A549 (cell line): ENCODE measurements around the gene MYO10. TPM values are rescaled to one million over a fixed set of nuclear protein-coding genes. Genes with fewer than 3 reads are reported as not detected.
"Not testable (repeated sequence)": the region's sequence is repeated elsewhere in the genome, so short reads cannot be mapped to it uniquely, and the experiment has no call there.

Experiments
- ATAC-seq, 2 experiments: fragments of 200-7000 bp in 1 of 2; fragments of >200 bp in 1 of 2; cut with Nextera tagmentation in 1 of 2; cut with Tn5 transposase in 1 of 2; 3 replicates each; pipeline versions ENCODE4 v1.8.0 to v1.9.1; 2018 to 2020; ENCODE audit warnings: mild to moderate bottlenecking in 1 of 2, moderate library complexity in 1 of 2
- CTCF ChIA-PET: fragments of 300-600 bp; sonication (Branson Sonifier 250); formaldehyde crosslinking; extraction: SDS; loops from one replicate; lab custom pipeline; 2021; ENCODE audit warnings: antibody characterized with exemption, inconsistent platforms; lab: Yijun Ruan, JAX
- POLR2A ChIA-PET: fragments of 350-600 bp; formaldehyde crosslinking; extraction: SDS; loops from one replicate; lab custom pipeline; 2021; ENCODE audit warnings: antibody characterized with exemption, inconsistent platforms; lab: Yijun Ruan, JAX
- DNase-seq, 2 experiments: peaks; one replicate each; pipeline versions ENCODE4 v3.0.0 to v3.0.0-alpha.2; 2011 to 2016; ENCODE audit warnings: low read depth in 1 of 2, low spot score in 1 of 2
- FAIRE-seq: peaks from 2 replicates; lab custom pipeline; 2011; peaks lifted over from hg19 to GRCh38; lab: Jason Lieb, UNC
- H3K27ac ChIP-seq, 2 experiments: fragments of >200 bp; sonication (Bioruptor Twin); formaldehyde crosslinking; 3 replicates each; pipeline ENCODE4 v1.5.1; 2016 to 2017
- H3K4me1 ChIP-seq: fragments of >200 bp; sonication (Bioruptor Twin); formaldehyde crosslinking; 3 replicates; pipeline ENCODE4 v1.6.1; 2016
- H3K4me2 ChIP-seq: fragments of >200 bp; sonication (Bioruptor Twin); formaldehyde crosslinking; 3 replicates; pipeline ENCODE4 v1.6.1; 2016
- H3K4me3 ChIP-seq: fragments of >200 bp; sonication (Bioruptor Twin); formaldehyde crosslinking; 3 replicates; pipeline ENCODE4 v1.5.1; 2016
- H3K9me3 ChIP-seq: fragments of >200 bp; sonication (Bioruptor Twin); formaldehyde crosslinking; 3 replicates; pipeline ENCODE4 v1.6.1; 2016
- CBX2 ChIP-seq: fragments of 200-600 bp; sonication (generic); IDR thresholded peaks from 2 replicates; pipeline ENCODE4 v1.6.1; 2016; ENCODE audit warnings: low read depth, mild to moderate bottlenecking, borderline replicate concordance
- EHMT2 ChIP-seq: fragments of 200-600 bp; sonication (generic); IDR thresholded peaks from 2 replicates; pipeline ENCODE4 v1.6.1; 2016; ENCODE audit warnings: antibody characterized with exemption, low read depth, mild to moderate bottlenecking, moderate library complexity
- ESRRA ChIP-seq: fragments of 150-350 bp; IDR thresholded peaks from 2 replicates; pipeline ENCODE4 v1.6.1; 2014; ENCODE audit warnings: mild to moderate bottlenecking, low read length, borderline replicate concordance
- FOSL2 ChIP-seq, 2 experiments: fragments of 450-650 bp in 1 of 2; fragments of >200 bp in 1 of 2; sonication (Bioruptor Twin) in 1 of 2; formaldehyde crosslinking; IDR thresholded peaks; 2 replicates each; pipeline versions ENCODE4 v1.5.0 to v1.6.1; 2016 to 2020; ENCODE audit warnings: mild to moderate bottlenecking in 1 of 2, moderate library complexity in 1 of 2
- HDAC2 ChIP-seq: fragments of 200-600 bp; sonication (generic); IDR thresholded peaks from 2 replicates; pipeline ENCODE4 v1.6.1; 2016
- HEYL ChIP-seq: fragments of 250-450 bp; sonication (Bioruptor Pico); IDR thresholded peaks from 2 replicates; pipeline ENCODE4 v1.8.0; 2021; ENCODE audit warnings: mild to moderate bottlenecking, moderate library complexity
- JUN ChIP-seq, 2 experiments: fragments of >200 bp; sonication (Bioruptor Twin); formaldehyde crosslinking; IDR thresholded peaks; 2 replicates in 1 of 2; 3 replicates in 1 of 2; pipeline ENCODE4 v1.6.1; 2016 to 2017
- JUNB ChIP-seq: fragments of >200 bp; sonication (Bioruptor Twin); formaldehyde crosslinking; IDR thresholded peaks from 2 replicates; pipeline ENCODE4 v1.6.1; 2016
- KDM5A ChIP-seq: fragments of 200-600 bp; sonication (generic); IDR thresholded peaks from 2 replicates; pipeline ENCODE4 v1.6.1; 2016; ENCODE audit warnings: antibody characterized with exemption, mild to moderate bottlenecking
- MAFK ChIP-seq: fragments of 450-650 bp; IDR thresholded peaks from 2 replicates; pipeline ENCODE4 v1.6.1; 2014; ENCODE audit not compliant: partially characterized antibody
- MAZ ChIP-seq: fragments of 150-350 bp; IDR thresholded peaks from 2 replicates; pipeline ENCODE4 v1.6.1; 2014; ENCODE audit warnings: antibody characterized with exemption, low read depth, low read length, borderline replicate concordance
- MYC ChIP-seq: IDR thresholded peaks from 2 replicates; pipeline ENCODE4 v1.6.1; 2012; ENCODE audit warnings: mild to moderate bottlenecking, inconsistent platforms, low read length, improper control_type of control experiment, borderline replicate concordance
- NPAS2 ChIP-seq: fragments of 250-450 bp; sonication (Bioruptor Pico); IDR thresholded peaks from 2 replicates; pipeline ENCODE4 v1.8.0; 2022; ENCODE audit warnings: mild to moderate bottlenecking, moderate library complexity, borderline replicate concordance
- PHF8 ChIP-seq: fragments of 200-600 bp; sonication (generic); IDR thresholded peaks from 2 replicates; pipeline ENCODE4 v1.6.1; 2016; ENCODE audit warnings: low read depth, mild to moderate bottlenecking, antibody characterized with exemption, moderate library complexity, borderline replicate concordance
- POLR2A ChIP-seq: IDR thresholded peaks from 2 replicates; pipeline ENCODE4 v1.6.1; 2012; ENCODE audit warnings: mild to moderate bottlenecking, low read length
- RAD21 ChIP-seq, 2 experiments: fragments of >200 bp in 1 of 2; sonication (Bioruptor Twin) in 1 of 2; formaldehyde crosslinking in 1 of 2; IDR thresholded peaks in 1 of 2; conservative IDR thresholded peaks in 1 of 2; 2 replicates in 1 of 2; 3 replicates in 1 of 2; pipeline ENCODE4 v1.6.1; 2012 to 2018; ENCODE audit warnings: inconsistent platforms in 1 of 2
- RARB ChIP-seq: fragments of 250-450 bp; sonication (Bioruptor Pico); IDR thresholded peaks from 2 replicates; pipeline ENCODE4 v1.8.0; 2021; ENCODE audit warnings: mild to moderate bottlenecking, moderate library complexity
- RNF2 ChIP-seq: fragments of 200-600 bp; sonication (generic); IDR thresholded peaks from 2 replicates; pipeline ENCODE4 v1.6.1; 2016; ENCODE audit warnings: low read depth, mild to moderate bottlenecking, antibody characterized with exemption, moderate library complexity, borderline replicate concordance
- TFCP2L1 ChIP-seq: fragments of 250-450 bp; sonication (Bioruptor Pico); IDR thresholded peaks from 2 replicates; pipeline ENCODE4 v1.5.0; 2021; ENCODE audit warnings: mild to moderate bottlenecking
- TP53 ChIP-seq: fragments of 250-450 bp; sonication (Bioruptor Pico); IDR thresholded peaks from 2 replicates; pipeline ENCODE4 v1.5.0; 2021; ENCODE audit warnings: mild to moderate bottlenecking, moderate library complexity
- ZC3H11A ChIP-seq: fragments of 450-650 bp; IDR thresholded peaks from 2 replicates; pipeline ENCODE4 v1.6.1; 2014; ENCODE audit warnings: antibody characterized with exemption, mild to moderate bottlenecking
- WGBS: methylation state at CpG from one replicate; pipeline ENCODE4 v1.1.6; 2017; ENCODE audit errors: missing lambda C conversion rate; 5-methylcytosine and 5-hydroxymethylcytosine counted together
- polyA plus RNA-seq, 4 experiments: library from polyadenylated mRNA; depleted of rRNA in 3 of 4; stranded (reverse); fragments of >200 nt; fragmentation: RNase III in 1 of 4; extraction: RNeasy Plus Mini Kit Qiagen cat#74134 plus additional on column Dnase treatment in 1 of 4; gene quantifications; 2 replicates in 3 of 4; 3 replicates in 1 of 4; pipeline ENCODE4 v1.2.3, GENCODE V29; 2011 to 2017
- TF ChIP-seq, protein P1 (sequence below): fragments of >200 bp; sonication (Bioruptor Twin); formaldehyde crosslinking; IDR thresholded peaks from 2 replicates; pipeline ENCODE4 v1.6.1; 2016

MYO10 gene
- polyA plus RNA-seq, 2 of the 4 experiments (the other 2 are of a cell fraction) = 68.0 to 68.5 TPM

DNA sequence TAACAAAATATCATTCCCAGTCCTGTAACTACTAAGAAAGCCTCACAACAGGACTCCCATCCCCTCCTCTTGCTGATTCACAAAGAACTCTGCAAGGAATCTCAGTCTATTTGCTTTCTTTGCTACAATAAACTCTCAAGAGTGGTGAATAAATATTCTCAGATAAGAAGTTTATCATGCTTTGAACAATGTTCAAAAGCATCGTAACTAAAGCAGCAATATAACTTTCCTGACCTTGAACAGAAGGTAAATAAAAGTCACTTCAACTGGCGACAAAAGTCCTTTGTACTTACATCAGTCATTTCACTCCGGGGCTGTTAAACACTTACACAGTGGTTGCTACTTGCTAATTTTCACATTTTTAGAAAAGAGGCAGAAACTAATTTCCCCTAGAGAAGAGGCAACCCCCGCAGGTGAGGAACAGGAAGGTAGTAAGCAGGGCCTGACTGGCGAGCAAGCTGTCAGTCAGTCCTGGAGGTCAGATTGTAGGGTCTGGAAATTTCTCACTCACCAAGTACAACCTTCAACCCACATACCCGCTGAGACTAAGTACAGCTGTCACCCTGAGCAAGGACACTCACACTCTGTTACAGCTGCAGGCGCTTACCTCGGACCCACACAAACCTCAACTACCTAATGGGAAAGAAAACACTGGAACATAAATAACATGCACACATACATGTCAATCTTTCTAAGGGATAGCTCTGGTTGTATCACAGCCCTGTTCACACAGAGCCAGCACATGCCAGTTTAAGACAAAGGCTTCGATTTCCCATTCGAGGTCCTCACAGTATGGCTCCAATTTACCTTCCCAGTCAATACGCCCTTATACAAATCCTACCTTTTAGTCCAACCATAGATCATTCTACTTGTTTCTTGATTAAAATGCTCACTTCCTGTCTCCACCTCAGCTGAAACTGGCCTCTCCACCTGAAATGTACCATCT is 214.7 kb downstream of the MYO10 start:
- TF ChIP-seq EHMT2 (no peak), PHF8 (no peak), TP53 (CRISPR knock-in tag) (no peak), ESRRA (no peak), JUN (IDR thresholded peaks at IDR 0.05) (no peak), MAZ (no peak), RARB (CRISPR knock-in tag) (no peak), HDAC2 (no peak), TFCP2L1 (CRISPR knock-in tag) (no peak), MYC (no peak)
- TF ChIP-seq, protein P1, sequence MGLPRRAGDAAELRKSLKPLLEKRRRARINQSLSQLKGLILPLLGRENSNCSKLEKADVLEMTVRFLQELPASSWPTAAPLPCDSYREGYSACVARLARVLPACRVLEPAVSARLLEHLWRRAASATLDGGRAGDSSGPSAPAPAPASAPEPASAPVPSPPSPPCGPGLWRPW = no peak
- Histone ChIP-seq H3K4me2 (0 out of 3 replicates have a peak overlapping the region, but pooled peaks have one; percentile 4), H3K9me3 (no peaks in the 10 kb centered on the region), H3K27ac (peak overlapping the region in 1 of 2 experiments; percentile 13; a peak in 1 of 6 replicates), H3K4me3 (no peak overlapping the region), H3K4me1 (peaks cover 9% of the 10 kb centered on the region)
- 73% methylated on average over 11 of the region's 11 CpGs for WGBS
- ChIA-PET CTCF (no interaction called here), POLR2A (no interaction called here)
- no peak for FAIRE-seq
- ATAC-seq = peak; percentile 36 to 50; a peak in 4 of 6 replicates
- DNase-seq = no peak

DNA sequence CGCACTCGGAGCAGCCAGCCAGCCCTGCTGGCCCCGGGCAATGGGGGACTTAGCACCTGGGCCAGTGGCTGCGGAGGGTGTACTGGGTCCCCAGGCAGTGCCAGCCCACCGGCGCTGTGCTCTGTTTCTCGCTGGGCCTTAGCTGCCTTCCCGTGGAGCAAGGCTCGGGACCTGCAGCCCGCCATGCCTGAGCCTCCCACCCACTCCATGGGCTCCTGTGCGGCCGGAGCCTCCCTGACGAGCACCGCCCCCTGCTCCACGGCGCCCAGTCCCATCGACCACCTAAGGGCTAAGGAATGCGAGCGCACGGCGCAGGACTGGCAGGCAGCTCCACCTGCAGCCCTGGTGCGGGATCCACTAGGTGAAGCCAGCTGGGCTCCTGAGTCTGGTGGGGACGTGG is 218.1 kb downstream of the MYO10 start:
- ATAC-seq, H3K27ac ChIP-seq, FAIRE-seq, H3K4me2 ChIP-seq, H3K4me3 ChIP-seq, POLR2A ChIA-PET, CTCF ChIA-PET, H3K4me1 ChIP-seq, H3K9me3 ChIP-seq, DNase-seq: not testable (repeated sequence)
- WGBS = 97% methylated on average over 13 of the region's 23 CpGs

DNA sequence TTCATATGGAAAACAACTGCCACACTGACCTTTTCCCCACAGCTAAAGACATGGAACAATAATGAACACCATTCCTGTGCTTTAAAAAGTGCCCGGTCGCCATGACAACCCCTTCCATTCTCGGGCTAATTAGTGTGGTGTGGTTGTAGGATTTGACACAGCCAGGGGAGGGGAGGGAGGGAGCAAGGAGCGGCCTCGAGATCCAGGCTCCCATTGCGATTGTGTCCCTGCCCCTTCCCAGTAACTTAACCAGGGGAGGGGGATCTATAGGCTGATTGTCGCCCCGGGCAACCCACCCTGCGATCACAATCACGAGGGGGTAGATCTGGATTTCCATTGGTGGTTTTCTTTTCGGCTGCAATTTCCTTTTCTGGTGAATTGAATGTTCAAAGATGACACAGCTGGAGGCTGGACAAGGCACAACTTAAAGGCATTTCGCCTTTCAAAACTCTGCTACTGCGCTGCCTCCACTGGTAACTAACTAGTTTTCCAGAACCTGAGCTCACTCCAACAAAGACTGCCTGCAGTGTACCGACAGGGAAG is 222.6 kb downstream of the MYO10 start:
- TF ChIP-seq MAZ (no peak), RAD21 (conservative IDR thresholded peaks at IDR 0.05 in 1 of 2, IDR thresholded peaks at IDR 0.05 in 1 of 2) (no peak)
- ChIA-PET POLR2A (no interaction called here), CTCF (interaction anchor here (1.0 to 1.8 kb wide), 3 partner anchors 13 to 348 kb away, joined by 3 to 6 read pairs (median 3); no protein-coding TSS in a partner anchor)
- Histone ChIP-seq H3K4me3 (no peak overlapping the region), H3K27ac (no peak overlapping the region), H3K4me2 (no peak overlapping the region), H3K9me3 (no peaks in the 10 kb centered on the region), H3K4me1 (no peaks in the 10 kb centered on the region)
- ATAC-seq (peak in 1 of 2 experiments; percentile 53; a peak in 2 of 6 replicates), DNase-seq (no peak), FAIRE-seq (no peak)
- 90% methylated on average over 14 of the region's 14 CpGs for WGBS

DNA sequence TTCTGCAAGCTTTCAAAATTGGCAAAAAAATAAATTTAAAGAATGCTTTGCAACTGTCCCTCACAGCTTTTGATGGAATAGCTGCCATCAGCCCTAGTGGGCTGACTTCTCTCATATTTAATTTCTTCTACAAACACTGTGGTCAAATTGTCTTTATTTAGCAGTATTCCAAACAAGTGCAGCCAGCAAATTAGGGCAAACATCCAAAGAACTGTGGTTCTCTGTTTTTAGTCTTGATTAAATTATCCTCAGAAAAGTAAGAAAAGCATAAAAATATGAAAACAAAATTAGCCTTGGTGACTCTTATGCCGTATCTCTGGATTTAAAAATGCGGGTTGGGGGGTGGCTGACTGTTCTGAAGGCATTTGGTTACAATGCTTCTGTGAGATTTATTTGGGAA is 223.5 kb downstream of the MYO10 start:
- WGBS = 93% methylated on average over 2 of the region's 2 CpGs
- Histone ChIP-seq H3K4me1 (no peaks in the 10 kb centered on the region), H3K4me2 (no peak overlapping the region), H3K4me3 (no peak overlapping the region), H3K27ac (no peak overlapping the region), H3K9me3 (no peaks in the 10 kb centered on the region)
- ChIA-PET POLR2A (no interaction called here), CTCF (interaction anchor here (0.6 to 1.8 kb wide), 3 partner anchors 13 to 54 kb away, joined by 3 to 6 read pairs (median 4); no protein-coding TSS in a partner anchor)
- ATAC-seq (no peak), DNase-seq (no peak), FAIRE-seq (no peak)
- TF ChIP-seq RARB (CRISPR knock-in tag) (no peak), POLR2A (no peak), HEYL (no peak), NPAS2 (no peak), FOSL2 (IDR thresholded peaks at IDR 0.05) (no peak), FOSL2 (CRISPR knock-in tag; IDR thresholded peaks at IDR 0.05) (no peak), RNF2 (no peak), ZC3H11A (no peak), MAFK (no peak), CBX2 (no peak), MYC (no peak), JUNB (no peak), KDM5A (no peak)
